GM12878 (cell line): ENCODE data around the gene AQP5. TPM values are rescaled to one million over a fixed set of nuclear protein-coding genes. Genes with fewer than 3 reads are reported as not detected.
A peak's percentile ranks its signal among the peaks of the same experiment; 100 is the strongest.

Source experiments
- BACH1 ChIP-seq: fragments of 450-650 bp; IDR thresholded peaks from 2 replicates; pipeline ENCODE4 v1.6.1; 2017; ENCODE audit warnings: mild to moderate bottlenecking, borderline replicate concordance
- BHLHE40 ChIP-seq, 2 experiments: fragments of 450-650 bp in 1 of 2; IDR thresholded peaks; 2 replicates each; pipeline ENCODE4 v1.6.1; 2011 to 2017; ENCODE audit warnings: low read depth in 2 of 2, borderline replicate concordance in 1 of 2, improper control_type of control experiment in 1 of 2, low read length in 1 of 2, mild to moderate bottlenecking in 1 of 2
- CHD2 ChIP-seq: IDR thresholded peaks from 2 replicates; pipeline ENCODE4 v1.6.1; 2011; ENCODE audit warnings: low read depth, low read length, improper control_type of control experiment, borderline replicate concordance
- EP300 ChIP-seq, 2 experiments: fragments of 150-350 bp in 1 of 2; IDR thresholded peaks; 2 replicates each; pipeline ENCODE4 v1.6.1; 2011 to 2012; ENCODE audit warnings: low read depth in 2 of 2, low read length in 2 of 2, borderline replicate concordance in 1 of 2, improper control_type of control experiment in 1 of 2, inconsistent platforms in 1 of 2; ENCODE audit not compliant: control insufficient read depth in 1 of 2
- ETV6 ChIP-seq, 2 experiments: fragments of 450-650 bp in 1 of 2; IDR thresholded peaks in 1 of 2; conservative IDR thresholded peaks in 1 of 2; 2 replicates each; pipeline ENCODE4 v1.6.1; 2014; ENCODE audit warnings: antibody characterized with exemption in 1 of 2, borderline replicate concordance in 1 of 2, low read depth in 1 of 2, mild to moderate bottlenecking in 1 of 2, moderate library complexity in 1 of 2
- KAT2A ChIP-seq: conservative IDR thresholded peaks from 2 replicates; pipeline ENCODE4 v1.6.1; 2011; ENCODE audit warnings: low read depth, low read length; ENCODE audit not compliant: control insufficient read depth
- NFXL1 ChIP-seq: fragments of 450-650 bp; IDR thresholded peaks from 2 replicates; pipeline ENCODE4 v1.6.1; 2017; ENCODE audit warnings: antibody characterized with exemption, mild to moderate bottlenecking, borderline replicate concordance
- RAD51 ChIP-seq: fragments of 450-650 bp; IDR thresholded peaks from 2 replicates; pipeline ENCODE4 v1.6.1; 2016; ENCODE audit warnings: moderate library complexity, mild to moderate bottlenecking, inconsistent platforms
- RUNX3 ChIP-seq: IDR thresholded peaks from 2 replicates; pipeline ENCODE4 v1.6.1; 2012; ENCODE audit warnings: low read length, inconsistent platforms
- SMC3 ChIP-seq: IDR thresholded peaks from 2 replicates; pipeline ENCODE4 v1.6.1; 2011; ENCODE audit warnings: low read length, improper control_type of control experiment, borderline replicate concordance
- SPI1 ChIP-seq: IDR thresholded peaks from 2 replicates; pipeline ENCODE4 v1.6.1; 2011; ENCODE audit warnings: low read depth, mild to moderate bottlenecking, low read length, moderate library complexity, borderline replicate concordance; ENCODE audit not compliant: insufficient read depth
- TARDBP ChIP-seq: IDR thresholded peaks from 2 replicates; pipeline ENCODE4 v1.6.1; 2016; ENCODE audit warnings: borderline replicate concordance
- ZNF274 ChIP-seq: IDR thresholded peaks from one replicate; pipeline ENCODE4 v1.8.0; 2011; ENCODE audit not compliant: insufficient read length, insufficient read depth
- polyA plus RNA-seq, 11 experiments: library from polyadenylated mRNA; depleted of rRNA in 4 of 11; unstranded in 6 of 11; stranded (reverse) in 5 of 11; fragments of >200 nt; fragmentation: Nextera tagmentation in 4 of 11; fragmentation: Illumina TruSeq in 1 of 11; extraction: Ambion mirVana in 4 of 11; extraction: Trizol in 1 of 11; gene quantifications; 1 replicate in 1 of 11; 2 replicates in 10 of 11; pipeline versions ENCODE4 v1.2.1 to v1.2.3, GENCODE V29; 2011 to 2016; ENCODE audit warnings: inconsistent platforms in 2 of 11, missing spikeins in 2 of 11, low read depth in 1 of 11
- total RNA-seq, 4 experiments: library from RNA; depleted of rRNA in 3 of 4; stranded (reverse); fragments of >200 nt in 3 of 4; fragmentation: Illumina TruSeq in 1 of 4; extraction: Trizol in 1 of 4; gene quantifications; 2 replicates each; pipeline versions ENCODE4 v1.2.1 to v1.2.3, GENCODE V29; 2013 to 2021
- TF ChIP-seq, protein P1 (sequence below): IDR thresholded peaks from 2 replicates; pipeline ENCODE4 v1.6.1; 2011; ENCODE audit warnings: low read depth, mild to moderate bottlenecking, low read length, moderate library complexity, borderline replicate concordance; ENCODE audit errors: extremely low read depth
- TF ChIP-seq, protein P2 (sequence below): fragments of 450-650 bp; IDR thresholded peaks from 2 replicates; pipeline ENCODE4 v1.6.1; 2016; ENCODE audit warnings: mild to moderate bottlenecking, moderate library complexity, borderline replicate concordance
- TF ChIP-seq, protein P3 (sequence below): fragments of 450-650 bp; IDR thresholded peaks from 2 replicates; pipeline ENCODE4 v1.6.1; 2014; ENCODE audit warnings: mild to moderate bottlenecking
- TF ChIP-seq, protein P4 (sequence below): fragments of 450-650 bp; IDR thresholded peaks from 2 replicates; pipeline ENCODE4 v1.6.1; 2017; ENCODE audit warnings: mild to moderate bottlenecking, low read depth, inconsistent platforms; ENCODE audit not compliant: poor library complexity, severe bottlenecking
- TF ChIP-seq, protein P5 (sequence below): IDR thresholded peaks from 2 replicates; pipeline ENCODE4 v1.6.1; 2011; ENCODE audit warnings: borderline replicate concordance, low read depth, mild to moderate bottlenecking, moderate library complexity, low read length; ENCODE audit not compliant: insufficient read depth, poor library complexity, severe bottlenecking

Gene AQP5
- total and polyA plus RNA-seq, 10 of the 15 experiments (the other 5 are each of a cell fraction or from before 2014, with no cell fraction given): not detected

DNA sequence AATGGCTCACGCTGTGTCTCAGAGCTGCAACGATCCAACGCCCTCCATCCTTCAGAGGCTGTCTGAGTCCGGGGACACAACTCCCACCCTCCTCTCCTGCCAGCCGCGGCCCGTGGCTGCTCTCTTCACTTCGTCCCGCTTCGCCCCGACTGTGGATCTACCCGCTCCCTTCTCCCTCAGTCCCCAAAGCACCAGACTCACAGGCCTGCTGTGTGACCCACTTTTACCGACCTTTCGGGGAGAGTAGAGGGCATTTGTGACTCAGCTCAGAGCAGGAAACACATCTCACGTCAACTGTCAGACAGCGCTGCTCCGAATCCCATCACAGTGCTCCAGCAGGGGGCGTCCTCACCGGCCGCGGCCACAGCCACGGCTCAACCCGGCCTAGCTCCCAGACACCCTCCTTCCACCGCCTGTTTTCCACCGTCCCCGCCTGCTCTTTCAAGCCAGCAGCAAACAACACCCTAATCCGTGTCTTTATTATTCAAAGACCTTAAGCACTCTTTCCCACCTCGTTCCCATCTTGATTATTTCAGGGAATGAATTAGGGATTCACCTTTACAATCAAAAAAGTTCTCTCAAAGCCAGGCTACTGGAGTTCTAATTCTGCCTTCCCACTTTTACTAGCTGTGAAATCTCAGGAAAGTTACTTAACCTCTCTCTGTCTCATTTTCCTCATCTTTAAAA lies 16.1 kb upstream of the AQP5 start (continued):
- TF ChIP-seq, protein P1, sequence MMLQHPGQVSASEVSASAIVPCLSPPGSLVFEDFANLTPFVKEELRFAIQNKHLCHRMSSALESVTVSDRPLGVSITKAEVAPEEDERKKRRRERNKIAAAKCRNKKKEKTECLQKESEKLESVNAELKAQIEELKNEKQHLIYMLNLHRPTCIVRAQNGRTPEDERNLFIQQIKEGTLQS: no peak
- TF ChIP-seq RUNX3: peak; percentile 31; the same call in 1 of the 2 replicates
- TF ChIP-seq BACH1: no peak
- TF ChIP-seq, protein P2, sequence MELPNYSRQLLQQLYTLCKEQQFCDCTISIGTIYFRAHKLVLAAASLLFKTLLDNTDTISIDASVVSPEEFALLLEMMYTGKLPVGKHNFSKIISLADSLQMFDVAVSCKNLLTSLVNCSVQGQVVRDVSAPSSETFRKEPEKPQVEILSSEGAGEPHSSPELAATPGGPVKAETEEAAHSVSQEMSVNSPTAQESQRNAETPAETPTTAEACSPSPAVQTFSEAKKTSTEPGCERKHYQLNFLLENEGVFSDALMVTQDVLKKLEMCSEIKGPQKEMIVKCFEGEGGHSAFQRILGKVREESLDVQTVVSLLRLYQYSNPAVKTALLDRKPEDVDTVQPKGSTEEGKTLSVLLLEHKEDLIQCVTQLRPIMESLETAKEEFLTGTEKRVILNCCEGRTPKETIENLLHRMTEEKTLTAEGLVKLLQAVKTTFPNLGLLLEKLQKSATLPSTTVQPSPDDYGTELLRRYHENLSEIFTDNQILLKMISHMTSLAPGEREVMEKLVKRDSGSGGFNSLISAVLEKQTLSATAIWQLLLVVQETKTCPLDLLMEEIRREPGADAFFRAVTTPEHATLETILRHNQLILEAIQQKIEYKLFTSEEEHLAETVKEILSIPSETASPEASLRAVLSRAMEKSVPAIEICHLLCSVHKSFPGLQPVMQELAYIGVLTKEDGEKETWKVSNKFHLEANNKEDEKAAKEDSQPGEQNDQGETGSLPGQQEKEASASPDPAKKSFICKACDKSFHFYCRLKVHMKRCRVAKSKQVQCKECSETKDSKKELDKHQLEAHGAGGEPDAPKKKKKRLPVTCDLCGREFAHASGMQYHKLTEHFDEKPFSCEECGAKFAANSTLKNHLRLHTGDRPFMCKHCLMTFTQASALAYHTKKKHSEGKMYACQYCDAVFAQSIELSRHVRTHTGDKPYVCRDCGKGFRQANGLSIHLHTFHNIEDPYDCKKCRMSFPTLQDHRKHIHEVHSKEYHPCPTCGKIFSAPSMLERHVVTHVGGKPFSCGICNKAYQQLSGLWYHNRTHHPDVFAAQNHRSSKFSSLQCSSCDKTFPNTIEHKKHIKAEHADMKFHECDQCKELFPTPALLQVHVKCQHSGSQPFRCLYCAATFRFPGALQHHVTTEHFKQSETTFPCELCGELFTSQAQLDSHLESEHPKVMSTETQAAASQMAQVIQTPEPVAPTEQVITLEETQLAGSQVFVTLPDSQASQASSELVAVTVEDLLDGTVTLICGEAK: no peak
- no peak for TF ChIP-seq NFXL1
- 0 out of 4 replicates have a peak, but pooled peaks of 1 of the 2 experiments have one; percentile 23 for TF ChIP-seq BHLHE40 (IDR thresholded peaks at IDR 0.05; ENCODE audit: borderline replicate concordance in 1 of 2, low read depth in 2 of 2, low read length in 1 of 2)
- TF ChIP-seq KAT2A: no peak
- TF ChIP-seq TARDBP: no peak
- TF ChIP-seq, protein P3, sequence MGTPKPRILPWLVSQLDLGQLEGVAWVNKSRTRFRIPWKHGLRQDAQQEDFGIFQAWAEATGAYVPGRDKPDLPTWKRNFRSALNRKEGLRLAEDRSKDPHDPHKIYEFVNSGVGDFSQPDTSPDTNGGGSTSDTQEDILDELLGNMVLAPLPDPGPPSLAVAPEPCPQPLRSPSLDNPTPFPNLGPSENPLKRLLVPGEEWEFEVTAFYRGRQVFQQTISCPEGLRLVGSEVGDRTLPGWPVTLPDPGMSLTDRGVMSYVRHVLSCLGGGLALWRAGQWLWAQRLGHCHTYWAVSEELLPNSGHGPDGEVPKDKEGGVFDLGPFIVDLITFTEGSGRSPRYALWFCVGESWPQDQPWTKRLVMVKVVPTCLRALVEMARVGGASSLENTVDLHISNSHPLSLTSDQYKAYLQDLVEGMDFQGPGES: no peak
- TF ChIP-seq SMC3: peak; percentile 44; the same call in 1 of the 2 replicates
- TF ChIP-seq EP300 (IDR thresholded peaks at IDR 0.05; ENCODE audit: borderline replicate concordance in 1 of 2, control insufficient read depth in 1 of 2, low read depth in 2 of 2, low read length in 2 of 2): no peak
- TF ChIP-seq ETV6 (conservative IDR thresholded peaks at IDR 0.05 in 1 of 2, IDR thresholded peaks at IDR 0.05 in 1 of 2; ENCODE audit: borderline replicate concordance in 1 of 2, low read depth in 1 of 2): no peak
- TF ChIP-seq ZNF274: no peak
- no peak for TF ChIP-seq RAD51
- no peak for TF ChIP-seq CHD2
- TF ChIP-seq, protein P4, sequence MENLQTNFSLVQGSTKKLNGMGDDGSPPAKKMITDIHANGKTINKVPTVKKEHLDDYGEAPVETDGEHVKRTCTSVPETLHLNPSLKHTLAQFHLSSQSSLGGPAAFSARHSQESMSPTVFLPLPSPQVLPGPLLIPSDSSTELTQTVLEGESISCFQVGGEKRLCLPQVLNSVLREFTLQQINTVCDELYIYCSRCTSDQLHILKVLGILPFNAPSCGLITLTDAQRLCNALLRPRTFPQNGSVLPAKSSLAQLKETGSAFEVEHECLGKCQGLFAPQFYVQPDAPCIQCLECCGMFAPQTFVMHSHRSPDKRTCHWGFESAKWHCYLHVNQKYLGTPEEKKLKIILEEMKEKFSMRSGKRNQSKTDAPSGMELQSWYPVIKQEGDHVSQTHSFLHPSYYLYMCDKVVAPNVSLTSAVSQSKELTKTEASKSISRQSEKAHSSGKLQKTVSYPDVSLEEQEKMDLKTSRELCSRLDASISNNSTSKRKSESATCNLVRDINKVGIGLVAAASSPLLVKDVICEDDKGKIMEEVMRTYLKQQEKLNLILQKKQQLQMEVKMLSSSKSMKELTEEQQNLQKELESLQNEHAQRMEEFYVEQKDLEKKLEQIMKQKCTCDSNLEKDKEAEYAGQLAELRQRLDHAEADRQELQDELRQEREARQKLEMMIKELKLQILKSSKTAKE: no peak
- TF ChIP-seq, protein P5, sequence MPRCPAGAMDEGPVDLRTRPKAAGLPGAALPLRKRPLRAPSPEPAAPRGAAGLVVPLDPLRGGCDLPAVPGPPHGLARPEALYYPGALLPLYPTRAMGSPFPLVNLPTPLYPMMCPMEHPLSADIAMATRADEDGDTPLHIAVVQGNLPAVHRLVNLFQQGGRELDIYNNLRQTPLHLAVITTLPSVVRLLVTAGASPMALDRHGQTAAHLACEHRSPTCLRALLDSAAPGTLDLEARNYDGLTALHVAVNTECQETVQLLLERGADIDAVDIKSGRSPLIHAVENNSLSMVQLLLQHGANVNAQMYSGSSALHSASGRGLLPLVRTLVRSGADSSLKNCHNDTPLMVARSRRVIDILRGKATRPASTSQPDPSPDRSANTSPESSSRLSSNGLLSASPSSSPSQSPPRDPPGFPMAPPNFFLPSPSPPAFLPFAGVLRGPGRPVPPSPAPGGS: no peak
- no peak for TF ChIP-seq SPI1
